ENCODE measurements around the gene BCORL1.

DNA sequence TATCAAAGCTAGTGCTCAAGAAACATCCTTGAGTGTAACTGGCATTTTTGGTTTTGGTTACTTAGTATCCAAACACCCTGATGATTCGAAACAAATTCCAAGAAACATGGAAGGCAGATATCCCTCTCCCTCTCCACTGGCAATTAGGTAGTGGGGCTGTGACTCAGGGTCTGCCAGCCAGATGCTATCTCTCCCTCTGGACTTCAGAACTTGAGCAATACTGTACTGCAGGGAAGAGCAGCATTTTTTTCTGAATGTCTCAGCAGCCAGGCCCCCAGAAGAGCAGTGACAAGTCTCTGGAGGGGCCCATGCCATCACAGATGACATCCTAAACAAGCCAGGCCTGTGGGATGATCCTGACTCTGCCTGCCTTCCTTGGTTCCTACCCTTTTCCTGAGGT is 37.3 kb upstream of the BCORL1 start:
- TF ChIP-seq, protein P1, sequence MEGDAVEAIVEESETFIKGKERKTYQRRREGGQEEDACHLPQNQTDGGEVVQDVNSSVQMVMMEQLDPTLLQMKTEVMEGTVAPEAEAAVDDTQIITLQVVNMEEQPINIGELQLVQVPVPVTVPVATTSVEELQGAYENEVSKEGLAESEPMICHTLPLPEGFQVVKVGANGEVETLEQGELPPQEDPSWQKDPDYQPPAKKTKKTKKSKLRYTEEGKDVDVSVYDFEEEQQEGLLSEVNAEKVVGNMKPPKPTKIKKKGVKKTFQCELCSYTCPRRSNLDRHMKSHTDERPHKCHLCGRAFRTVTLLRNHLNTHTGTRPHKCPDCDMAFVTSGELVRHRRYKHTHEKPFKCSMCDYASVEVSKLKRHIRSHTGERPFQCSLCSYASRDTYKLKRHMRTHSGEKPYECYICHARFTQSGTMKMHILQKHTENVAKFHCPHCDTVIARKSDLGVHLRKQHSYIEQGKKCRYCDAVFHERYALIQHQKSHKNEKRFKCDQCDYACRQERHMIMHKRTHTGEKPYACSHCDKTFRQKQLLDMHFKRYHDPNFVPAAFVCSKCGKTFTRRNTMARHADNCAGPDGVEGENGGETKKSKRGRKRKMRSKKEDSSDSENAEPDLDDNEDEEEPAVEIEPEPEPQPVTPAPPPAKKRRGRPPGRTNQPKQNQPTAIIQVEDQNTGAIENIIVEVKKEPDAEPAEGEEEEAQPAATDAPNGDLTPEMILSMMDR (IDR thresholded peaks at IDR 0.05), result no peak
- TF ChIP-seq POLR2A (IDR thresholded peaks at IDR 0.05), result no peak

Measured in thyroid gland (tissue), 4 donors.